HG02610 (cell line): ENCODE measurements around the gene PTPRN2.
"Not testable (repeated sequence)": the region's sequence is repeated elsewhere in the genome, so short reads cannot be mapped to it uniquely, and the experiment has no call there.

Experiments
- ATAC-seq: cut with Tn5 transposase; IDR thresholded peaks from one replicate; pipeline ENCODE4 v1.9.1; 2021; ENCODE audit warnings: mild to moderate bottlenecking, moderate library complexity; ENCODE audit not compliant: unreplicated experiment

The PTPRN2 gene

DNA sequence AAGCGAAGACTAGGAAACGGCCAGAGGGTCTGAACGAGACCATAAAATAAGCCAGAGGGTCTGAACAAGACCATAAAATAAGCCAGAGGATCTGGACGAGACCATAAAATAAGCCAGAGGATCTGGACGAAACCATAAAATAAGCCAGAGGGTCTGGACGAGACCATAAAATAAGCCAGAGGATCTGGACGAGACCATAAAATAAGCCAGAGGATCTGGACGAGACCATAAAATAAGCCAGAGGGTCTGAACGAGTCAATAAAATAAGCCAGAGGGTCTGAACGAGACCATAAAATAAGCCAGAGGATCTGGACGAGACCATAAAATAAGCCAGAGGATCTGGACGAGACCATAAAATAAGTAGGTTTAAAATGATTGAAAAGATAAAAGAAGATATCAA, 692.5 kb downstream of the PTPRN2 start:
- ATAC-seq = not testable (repeated sequence)

DNA sequence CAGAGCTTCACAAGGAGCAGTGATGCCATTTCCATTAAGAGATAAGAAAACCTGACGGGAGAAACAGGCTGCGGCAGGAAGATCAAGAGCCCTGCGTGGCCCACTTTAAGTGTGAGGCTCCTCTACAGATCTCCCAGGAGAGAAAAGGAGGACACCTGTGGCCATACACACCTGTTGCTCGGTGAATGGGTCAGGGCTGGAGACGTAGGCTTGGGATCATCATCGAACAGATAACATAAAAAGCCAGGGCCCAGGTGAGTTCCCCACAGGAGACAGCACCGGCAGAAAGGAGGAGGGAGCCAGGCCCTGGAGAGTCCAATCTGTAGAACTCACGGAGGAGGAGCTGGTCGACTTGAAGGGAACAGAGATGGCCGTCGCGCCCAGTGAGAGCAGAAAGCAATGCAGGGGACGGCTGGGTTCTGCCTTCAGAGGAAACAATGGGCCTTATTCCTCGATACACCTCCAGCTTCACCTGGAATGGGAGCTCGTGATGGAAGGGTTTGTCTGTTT, 694.0 kb downstream of the PTPRN2 start:
- no peak for ATAC-seq

DNA sequence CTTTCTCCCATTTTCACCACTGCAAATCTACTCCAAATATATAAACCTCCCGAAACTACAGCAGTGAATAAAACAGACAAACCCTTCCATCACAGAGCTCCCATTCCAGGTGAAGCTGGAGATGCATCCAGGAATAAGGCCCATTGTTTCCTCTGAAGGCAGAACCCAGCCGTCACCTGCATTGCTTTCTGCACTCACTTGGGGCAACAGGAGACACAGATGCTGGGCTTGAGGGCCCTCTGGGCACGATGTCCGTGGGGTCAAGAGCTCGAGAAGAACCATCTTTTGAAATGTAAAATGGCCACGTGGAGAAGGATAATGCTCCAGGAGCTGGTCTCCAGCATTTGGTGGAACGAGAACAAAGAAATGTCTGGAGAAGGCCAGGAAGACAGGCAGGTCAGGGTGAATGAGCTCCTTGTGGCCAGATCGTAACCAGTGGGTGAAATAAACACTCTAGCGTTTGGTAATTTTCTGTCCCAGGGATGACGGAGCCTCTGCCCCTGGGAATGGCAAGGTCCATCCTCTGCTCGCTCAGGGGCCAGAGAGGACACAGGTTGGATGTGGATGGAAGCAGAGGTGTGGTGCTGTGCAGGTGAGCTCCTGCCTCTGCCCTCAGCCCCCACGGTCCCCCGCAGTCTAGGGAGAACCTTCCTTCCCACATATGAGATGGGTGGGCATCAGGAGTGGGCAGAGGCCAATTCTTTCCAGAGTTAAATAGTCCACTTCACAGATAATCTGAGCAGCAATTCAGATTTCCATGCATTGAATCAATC, 694.7 kb downstream of the PTPRN2 start:
- no peak for ATAC-seq

DNA sequence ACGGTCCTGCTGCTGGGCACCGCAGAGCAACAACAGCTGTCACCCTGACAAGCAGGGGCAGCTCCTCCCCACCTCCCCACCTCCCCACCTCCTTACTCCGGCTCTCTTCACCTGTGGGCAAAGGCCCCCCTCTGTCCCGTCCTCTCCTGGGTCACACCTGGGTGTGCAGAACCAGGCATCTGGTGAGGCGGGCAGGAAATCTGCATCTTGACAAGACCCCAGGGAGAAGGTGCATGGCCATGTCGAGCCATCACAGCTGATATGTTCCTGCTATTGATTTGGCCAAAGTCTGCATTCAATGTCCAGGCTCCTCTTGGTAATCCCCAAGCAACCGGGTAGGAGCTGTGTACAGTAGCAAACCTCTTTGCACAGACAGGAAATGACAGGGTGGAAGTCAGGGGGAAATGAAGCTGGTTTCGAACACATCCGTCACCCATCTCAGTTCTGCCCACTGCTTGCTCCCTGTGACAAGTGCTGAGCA, 696.7 kb downstream of the PTPRN2 start:
- ATAC-seq = no peak

DNA sequence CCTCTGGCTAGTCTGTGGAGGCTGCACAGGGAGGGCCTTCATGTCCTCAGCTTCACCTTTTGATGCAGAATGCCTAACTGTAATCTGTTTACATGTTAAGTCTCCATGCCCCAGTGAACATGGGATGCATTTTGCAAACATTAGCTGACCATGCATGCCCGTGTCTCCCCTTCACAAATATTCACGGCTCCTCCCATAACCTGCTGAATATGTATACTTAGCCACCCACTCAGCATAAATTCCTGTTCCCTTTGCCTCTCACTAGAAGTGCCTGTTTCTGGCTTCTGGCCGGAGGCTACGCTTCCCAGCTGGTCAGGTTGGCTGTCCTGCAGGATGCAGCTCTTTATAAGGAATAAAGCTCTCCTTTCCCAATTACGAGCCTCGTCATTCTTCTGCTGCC, 698.1 kb downstream of the PTPRN2 start:
- no peak for ATAC-seq

DNA sequence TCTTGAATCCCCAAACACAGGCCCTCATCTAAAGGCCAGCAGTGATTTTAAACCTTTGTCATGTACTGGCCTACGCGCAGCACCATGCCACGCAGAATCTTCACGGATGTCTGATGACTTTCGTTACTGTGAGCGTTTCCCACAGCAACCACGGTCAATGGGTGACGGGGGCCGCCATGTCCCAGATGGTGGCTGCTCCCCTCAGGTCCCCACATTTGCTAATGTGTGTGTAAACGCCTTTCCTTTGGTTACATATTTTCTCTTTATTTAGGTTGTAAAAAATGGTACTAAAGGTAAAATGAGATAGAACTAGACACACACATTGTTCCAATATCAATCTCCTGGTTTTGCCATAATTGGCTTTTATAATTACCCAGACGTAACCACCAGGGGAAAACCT, 699.0 kb downstream of the PTPRN2 start:
- ATAC-seq = no peak

DNA sequence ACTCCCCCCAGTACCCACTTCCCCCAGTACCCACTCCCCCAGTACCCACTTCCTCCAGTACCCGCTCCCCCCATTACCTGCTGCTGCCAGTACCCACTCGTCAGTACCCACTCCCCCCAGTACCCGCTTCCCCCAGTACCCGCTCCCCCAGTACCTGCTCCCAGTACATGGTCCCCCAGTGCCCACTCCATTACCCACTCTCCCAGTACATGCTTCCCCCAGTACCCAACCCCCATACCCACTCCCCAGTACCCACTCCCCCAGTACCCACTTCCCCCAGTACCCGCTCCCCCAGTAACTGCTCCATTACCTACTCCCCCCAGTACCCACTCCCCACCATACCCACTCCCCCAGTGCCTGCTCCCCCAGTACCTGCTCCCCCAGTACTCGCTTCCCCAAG, 700.2 kb downstream of the PTPRN2 start:
- ATAC-seq = no peak

DNA sequence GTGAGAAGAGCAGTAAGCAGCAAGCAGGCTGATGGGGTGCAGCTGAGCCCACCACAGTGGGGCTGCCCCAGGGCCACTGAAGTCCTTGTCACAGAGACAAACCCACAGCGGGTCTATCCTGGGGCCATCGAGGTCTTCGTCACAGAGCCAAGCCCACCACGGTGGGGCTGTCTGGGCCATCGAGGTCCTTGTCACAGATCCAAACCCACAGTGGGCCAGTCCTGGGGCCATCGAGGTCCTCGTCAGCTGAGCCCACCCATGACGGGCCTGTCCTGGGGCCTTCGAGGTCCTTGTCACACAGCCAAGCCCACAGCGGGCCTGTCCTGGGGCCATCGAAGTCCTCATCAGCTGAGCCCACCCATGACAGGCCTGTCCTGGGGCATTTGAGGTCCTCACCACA, 700.9 kb downstream of the PTPRN2 start:
- ATAC-seq = no peak

DNA sequence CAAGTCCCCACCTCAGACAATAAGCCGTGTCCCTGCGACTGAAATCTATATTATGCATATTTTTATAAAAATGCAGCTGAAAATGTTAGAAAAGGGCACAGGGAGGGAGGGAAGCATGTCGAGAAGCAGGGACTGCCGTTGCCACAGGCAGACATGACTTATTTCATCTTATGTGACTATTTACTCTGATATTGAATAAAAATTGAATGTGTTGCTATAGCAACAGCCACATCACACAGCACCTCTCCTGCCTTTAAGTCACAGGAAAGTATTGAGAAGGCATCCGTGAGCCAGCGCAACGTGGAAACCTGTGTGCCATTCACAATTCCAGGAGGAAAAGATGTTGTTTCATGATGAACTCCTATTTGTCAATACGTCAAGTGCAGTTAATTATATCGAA, 701.4 kb downstream of the PTPRN2 start:
- ATAC-seq = no peak

DNA sequence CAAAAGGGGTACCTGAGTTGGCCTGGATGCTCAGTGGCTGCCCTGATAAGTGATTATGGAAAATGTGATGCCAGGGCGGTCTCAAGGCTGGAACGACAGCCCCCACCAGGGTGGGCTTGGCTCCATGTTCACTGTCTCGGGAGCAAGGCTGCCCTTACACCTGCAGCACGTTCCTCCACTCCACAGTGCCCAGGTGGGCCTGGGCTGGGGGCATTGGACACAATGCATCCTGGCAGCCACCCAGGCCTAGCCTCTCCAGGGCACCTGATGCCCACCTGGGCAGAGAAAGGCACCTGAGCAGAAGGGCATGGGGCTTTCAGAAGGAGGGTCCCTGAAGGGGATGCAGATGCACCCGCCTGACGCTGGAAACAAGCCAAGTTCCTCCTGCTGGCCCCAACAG, 702.5 kb downstream of the PTPRN2 start:
- no peak for ATAC-seq

DNA sequence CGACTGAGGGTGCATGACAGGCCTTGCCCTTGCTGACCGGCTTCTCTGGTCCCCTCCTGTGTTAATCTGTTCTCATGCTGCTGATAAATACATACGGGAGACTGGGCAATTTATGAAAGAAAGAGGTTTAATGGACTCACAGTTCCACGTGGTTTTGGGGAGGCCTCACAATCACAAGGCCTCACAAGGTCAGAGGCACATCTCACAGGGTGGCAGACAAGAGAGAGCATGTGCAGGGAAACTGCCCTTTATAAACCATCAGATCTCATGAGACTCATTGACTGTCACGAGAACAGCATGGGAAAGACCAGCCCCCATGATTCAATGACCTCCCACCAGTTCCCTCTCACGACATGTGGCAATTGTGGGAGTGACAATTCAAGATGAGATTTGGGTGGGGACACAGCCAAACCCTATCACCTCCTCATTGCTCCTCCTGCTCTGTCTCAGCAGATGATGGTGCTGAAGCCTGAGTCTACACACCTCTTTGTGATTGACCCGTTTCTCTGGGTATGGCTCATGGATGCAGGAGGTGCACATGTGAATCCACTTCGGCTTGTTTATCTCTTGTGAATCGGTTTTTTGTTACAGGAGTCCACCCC, 703.1 kb downstream of the PTPRN2 start:
- ATAC-seq = no peak

DNA sequence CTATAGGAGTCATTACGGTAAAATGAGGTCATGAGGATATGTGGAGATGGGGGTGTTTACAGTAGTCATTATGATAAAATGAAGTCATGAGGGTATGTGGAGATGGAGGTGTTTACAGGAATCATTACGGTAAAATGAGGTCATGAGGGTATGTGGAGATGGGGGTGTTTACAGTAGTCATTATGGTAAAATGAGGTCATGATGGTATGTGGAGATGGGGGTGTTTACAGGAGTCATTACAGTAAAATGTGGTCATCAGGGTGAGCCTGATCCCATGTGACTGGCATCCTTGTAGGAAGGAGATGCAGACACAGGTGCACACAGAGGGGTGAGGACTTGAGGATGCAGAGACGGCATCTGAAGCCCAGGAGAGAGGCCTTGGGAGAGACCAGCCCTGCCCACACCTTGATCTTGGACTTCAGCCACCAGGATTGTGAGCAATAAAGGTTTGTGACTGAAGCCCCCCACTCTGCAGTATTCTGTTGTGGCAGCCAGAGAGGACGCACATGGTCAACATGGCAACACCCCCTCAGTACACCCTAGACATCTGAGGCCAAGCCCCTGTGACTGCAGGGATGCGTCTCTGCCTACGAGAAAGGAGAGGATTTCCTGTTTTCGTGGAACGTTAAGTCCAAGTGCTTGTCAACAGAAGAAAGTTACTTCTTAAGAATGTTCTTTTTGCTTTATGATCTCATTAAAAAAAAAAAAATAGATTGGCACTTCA, 706.4 kb downstream of the PTPRN2 start:
- no peak for ATAC-seq

DNA sequence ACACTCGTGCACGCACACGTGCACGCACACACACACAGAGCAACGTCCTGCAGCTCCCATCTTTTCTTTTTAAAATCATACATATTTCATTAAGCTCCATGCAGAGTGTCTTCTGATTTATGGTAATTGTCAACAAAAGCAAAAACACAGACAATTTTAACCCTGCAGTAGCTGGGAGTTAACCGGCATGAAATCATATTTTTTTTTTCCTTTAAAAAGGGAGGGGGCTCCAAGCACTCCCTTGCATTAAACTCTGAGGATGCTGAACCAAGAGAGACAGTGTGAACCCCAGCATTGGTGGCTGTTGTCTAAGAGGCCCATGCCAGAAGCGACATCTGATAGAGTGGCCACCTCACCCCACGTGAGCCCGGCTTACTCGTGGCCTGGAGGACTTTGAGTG, 708.2 kb downstream of the PTPRN2 start:
- no peak for ATAC-seq

DNA sequence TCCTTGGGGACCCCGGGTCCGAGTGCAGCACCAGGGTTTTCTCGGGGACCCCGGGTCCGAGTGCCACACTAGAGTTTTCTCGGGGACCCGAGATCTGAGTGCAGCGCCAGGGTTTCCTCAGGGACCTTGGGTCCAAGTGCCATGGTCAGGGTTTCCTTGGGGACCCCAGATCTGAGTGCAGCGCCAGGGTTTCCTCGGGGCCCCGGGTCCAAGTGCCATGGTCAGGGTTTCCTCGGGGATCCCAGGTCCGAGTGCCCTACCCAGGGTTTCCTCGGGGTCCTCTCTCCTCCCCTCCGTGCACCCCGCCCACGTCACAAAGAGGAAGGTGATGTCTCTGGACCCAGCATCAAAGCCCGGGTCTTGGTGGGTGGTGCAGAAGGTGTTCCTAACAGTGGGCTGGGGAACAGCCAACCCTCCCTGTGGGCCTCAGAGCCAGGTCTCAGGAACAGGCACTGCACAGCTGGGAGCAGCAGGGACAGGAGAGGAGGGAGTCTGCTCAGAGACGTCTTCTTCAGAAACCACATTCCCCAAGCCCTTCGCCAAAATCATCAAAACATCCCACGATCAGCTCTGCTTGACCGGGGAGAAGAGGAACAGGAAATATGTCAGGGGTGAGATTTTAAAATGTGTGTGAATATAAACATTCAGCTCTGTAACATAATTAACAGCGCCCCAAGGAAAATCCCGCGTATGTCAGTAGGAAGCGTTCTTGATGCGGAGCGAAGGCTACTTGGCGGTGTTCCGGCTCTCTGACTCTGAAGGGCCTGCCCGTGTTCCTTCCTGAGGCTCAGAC, 710.1 kb downstream of the PTPRN2 start:
- ATAC-seq = no peak

DNA sequence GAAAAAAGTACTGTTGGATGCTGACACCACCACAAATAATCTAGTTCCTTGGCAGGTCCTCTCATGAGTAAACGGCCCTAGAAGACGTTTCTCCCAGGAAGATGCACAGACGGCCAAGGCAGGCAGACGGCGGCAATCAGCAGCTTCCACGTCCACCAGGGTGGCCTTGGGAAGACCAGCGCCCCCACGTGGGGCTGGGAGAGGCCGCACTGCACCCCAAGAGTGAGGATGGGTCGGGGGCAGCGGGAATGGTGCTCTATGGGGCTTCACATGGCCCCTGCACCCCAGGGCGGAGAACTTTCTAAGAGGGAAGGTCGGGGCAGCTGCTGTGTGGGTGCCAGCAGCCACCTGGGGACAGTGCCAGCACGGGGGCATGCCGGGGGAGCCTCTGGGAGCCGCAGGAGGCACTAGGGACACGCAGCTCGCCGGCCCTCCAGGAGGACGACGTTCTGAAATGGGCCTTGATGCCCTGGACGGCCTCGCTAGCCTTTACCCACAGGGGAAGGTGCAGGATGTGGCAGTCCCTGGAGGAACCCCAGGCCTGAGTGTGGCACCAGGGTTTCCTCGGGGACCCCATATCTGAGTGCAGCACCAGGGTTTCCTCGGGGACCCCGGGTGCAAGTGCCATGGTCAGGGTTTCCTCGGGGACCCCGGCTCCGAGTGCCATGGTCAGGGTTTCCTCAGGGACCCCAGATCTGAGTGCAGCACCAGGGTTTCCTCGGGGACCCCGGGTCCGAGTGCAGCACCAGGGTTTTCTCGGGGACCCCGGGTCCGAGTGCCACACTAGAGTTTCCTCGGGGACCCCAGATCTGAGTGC, 710.9 kb downstream of the PTPRN2 start:
- ATAC-seq = no peak

DNA sequence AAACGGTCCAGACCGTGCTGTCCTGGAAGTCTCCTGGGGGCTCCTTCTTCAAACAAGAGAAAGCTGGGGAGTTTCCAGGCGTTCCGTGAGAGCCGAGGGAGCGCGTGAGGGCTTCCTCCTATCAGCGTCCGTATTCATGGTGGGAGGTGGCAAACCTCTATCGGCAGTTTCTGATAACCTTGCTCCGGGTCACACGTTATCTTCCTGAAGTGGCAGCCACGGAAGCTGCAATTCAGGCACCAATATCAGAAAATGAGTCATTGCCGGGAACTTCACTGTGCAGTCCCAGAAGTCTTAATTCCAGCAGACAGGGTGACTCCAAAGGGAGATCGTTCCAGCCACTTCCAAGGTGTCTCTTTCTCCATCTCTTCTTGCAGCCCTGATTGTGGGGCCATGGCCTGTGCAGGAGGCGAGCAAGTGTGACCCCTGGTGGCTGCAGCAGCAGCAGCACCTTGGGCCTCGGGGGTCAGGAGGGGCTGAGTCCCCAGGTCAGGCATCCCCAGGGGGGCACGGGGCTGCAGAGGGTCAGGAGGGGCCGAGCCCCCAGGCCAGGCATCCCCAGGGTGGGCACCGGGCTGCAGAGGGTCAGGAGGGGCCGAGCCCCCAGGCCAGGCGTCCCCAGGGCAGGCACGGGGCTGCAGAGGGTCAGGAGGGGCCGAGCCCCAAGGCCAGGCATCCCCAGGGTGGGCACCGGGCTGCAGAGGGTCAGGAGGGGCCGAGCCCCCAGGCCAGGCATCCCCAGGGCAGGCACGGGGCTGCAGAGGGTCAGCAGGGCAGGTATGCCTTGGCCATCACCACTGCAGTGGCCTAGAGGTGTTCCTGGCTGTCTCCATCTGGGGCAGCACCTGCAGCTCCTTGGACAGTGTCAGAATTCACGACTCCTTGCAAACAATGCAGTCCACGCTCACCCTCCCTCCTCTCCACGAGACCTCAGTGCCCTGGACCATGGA, 712.1 kb downstream of the PTPRN2 start:
- ATAC-seq = no peak

DNA sequence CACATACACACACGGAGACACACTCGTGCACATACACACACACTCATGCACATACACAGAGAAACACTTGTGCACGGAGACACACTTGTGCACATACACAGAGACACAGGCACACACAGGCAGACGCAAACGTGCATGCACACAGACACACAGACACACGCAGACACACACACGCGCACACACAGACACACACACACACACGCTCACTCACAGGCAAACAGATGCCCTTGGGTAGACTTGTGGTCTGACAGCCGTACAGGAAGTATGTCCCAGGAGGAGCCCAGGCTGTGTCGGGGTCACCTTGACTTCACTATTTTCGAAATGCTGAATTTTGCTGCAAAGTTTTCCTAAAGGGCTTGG, 712.8 kb downstream of the PTPRN2 start:
- no peak for ATAC-seq

DNA sequence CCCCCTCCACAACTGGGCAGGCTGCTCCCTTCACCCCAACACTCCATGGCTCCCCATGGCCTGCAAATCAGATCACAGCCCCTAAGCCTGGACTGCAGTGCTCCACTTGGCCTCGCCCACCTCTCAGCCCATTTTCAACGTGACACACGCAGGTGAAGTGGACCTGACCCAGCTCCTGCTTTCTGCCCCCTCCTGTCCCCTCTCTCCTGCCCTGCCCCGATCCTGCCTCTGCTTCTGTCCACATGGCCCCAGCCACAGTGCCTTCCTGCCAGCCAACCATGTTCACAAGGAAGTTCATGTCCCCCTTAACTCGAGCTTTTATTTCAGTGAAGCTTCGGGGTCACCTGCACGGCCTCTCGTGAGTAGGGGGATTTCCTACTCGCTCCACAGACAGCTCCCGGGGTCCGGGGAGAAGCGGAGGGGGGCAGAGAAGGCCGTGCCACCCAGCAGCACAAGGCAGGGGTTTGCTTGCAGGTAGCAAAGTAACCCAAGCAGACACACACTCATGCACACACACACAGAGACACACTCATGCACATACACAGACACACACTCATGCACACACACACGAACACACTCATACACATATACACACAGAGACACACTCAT, 713.3 kb downstream of the PTPRN2 start:
- ATAC-seq = no peak

DNA sequence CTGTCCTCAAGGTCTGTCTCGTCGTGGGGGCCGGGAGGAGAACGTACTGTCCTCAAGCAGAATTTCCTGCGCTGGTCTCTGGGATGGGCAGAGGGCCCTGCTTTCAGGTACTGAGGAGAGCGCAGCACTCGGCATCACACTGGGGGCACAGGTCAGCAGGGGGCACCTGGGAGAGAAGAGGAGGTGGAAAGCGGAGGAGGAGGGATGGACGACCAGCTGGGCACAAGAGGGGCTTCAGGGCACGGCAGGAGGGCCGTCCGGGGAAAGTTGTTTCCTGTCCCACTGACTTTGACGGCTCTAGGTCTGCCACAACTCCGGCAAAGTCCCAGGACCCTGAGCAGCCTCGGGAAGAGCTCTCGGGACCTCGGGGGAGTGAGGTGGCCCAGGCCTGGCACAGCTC, 714.0 kb downstream of the PTPRN2 start:
- ATAC-seq = no peak
